NCI-H774 (cell line): ENCODE data around the gene KCNA5.

Experiments used
- DNase-seq: peaks from one replicate; lab custom pipeline; 2025; lab: John Stamatoyannopoulos, UW

KCNA5 gene

GRCh38 chr12:5043589-5044419 is at the start of gene KCNA5:
TSS of gene KCNA5 (plus strand) at chr12:5043879. CDS start at chr12:5044148, 269 bp downstream.
- no peak for DNase-seq

GRCh38 chr12:4994622-4995021 is 49.1 kb upstream of the KCNA5 start:
- DNase-seq, result no peak

- DNase-seq, result no peak
These were observed 47.0 kb upstream of the KCNA5 start for GRCh38 chr12:4996714-4997113.

- no peak for DNase-seq
These were observed 45.7 kb upstream of the KCNA5 start for GRCh38 chr12:4997939-4998338.

GRCh38 chr12:5000204-5000603 is 43.5 kb upstream of the KCNA5 start:
- DNase-seq, result peak; percentile 68

- DNase-seq, result no peak
These were observed 42.9 kb upstream of the KCNA5 start for GRCh38 chr12:5000658-5001385.

GRCh38 chr12:5003025-5003666 is 40.5 kb upstream of the KCNA5 start:
- peak; percentile 90 for DNase-seq

GRCh38 chr12:5008661-5009060 is 35.0 kb upstream of the KCNA5 start:
- no peak for DNase-seq

- no peak for DNase-seq
These were observed 33.5 kb upstream of the KCNA5 start for GRCh38 chr12:5010151-5010550.

GRCh38 chr12:5012337-5012736 is 31.3 kb upstream of the KCNA5 start:
- DNase-seq, result no peak

- no peak for DNase-seq
These were observed 30.4 kb upstream of the KCNA5 start for GRCh38 chr12:5013266-5013730.

GRCh38 chr12:5014269-5014668 is 29.4 kb upstream of the KCNA5 start:
- no peak for DNase-seq

GRCh38 chr12:5015711-5016492 is 27.8 kb upstream of the KCNA5 start:
- DNase-seq, result no peak

GRCh38 chr12:5016526-5016925 is 27.2 kb upstream of the KCNA5 start:
- DNase-seq, result no peak

GRCh38 chr12:5017638-5018348 is 25.9 kb upstream of the KCNA5 start:
- no peak for DNase-seq

- DNase-seq, result no peak
These were observed 25.0 kb upstream of the KCNA5 start for GRCh38 chr12:5018677-5019076.

GRCh38 chr12:5022025-5022424 is 21.7 kb upstream of the KCNA5 start:
- DNase-seq, result no peak

- peak; percentile 32 for DNase-seq
These were observed 21.1 kb upstream of the KCNA5 start for GRCh38 chr12:5022465-5023061.

GRCh38 chr12:5023842-5024241 is 19.8 kb upstream of the KCNA5 start:
- DNase-seq, result no peak

GRCh38 chr12:5026342-5026938 is 17.2 kb upstream of the KCNA5 start:
- no peak for DNase-seq
